ENCODE measurements around the gene SLC35F6.
"Not testable (repeated sequence)": the region's sequence is repeated elsewhere in the genome, so short reads cannot be mapped to it uniquely, and the experiment has no call there.

Gene SLC35F6

DNA sequence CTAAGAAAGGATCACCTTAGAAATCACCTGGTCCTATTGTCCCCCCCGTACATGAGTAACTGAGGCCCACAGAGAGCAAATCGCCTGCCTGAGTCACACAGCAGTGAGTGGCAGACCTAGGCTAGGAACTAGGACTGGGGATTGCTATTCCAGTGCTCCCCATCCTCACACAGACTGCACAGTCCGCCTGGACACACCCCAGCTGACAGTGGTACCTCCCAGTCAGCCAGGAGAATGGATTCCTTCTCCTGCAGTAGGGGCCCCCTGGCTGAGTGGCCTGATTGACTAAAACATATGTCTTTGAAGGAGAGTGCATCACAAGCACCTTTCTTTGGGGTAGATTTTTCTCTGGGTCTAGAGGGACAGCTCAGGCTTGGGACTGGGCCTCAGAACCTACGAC lies 32.4 kb upstream of the SLC35F6 start:
- no peak for DNase-seq

- no peak for DNase-seq
Measured at GRCh38 chr2:26732446-26732845, 31.6 kb upstream of the SLC35F6 start.

DNA sequence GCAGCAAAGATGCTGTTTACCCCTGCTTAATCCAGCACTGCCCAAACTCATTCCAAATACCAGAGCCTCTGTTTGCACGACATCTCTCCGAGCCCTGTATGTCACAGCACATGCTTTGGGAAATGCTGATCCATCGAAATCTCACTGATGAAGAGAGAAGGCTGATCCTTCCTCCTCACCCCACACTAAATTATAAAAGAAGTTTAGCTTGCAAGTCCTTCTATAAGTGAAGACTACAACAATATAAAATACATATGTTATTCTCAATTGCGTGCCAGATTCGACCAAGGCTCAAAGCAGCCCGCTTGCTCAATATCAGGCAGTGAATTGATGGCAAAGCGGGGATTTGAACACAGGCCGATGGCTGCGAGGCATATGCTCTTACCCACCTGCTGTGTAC lies 30.7 kb upstream of the SLC35F6 start:
- no peak for DNase-seq

DNA sequence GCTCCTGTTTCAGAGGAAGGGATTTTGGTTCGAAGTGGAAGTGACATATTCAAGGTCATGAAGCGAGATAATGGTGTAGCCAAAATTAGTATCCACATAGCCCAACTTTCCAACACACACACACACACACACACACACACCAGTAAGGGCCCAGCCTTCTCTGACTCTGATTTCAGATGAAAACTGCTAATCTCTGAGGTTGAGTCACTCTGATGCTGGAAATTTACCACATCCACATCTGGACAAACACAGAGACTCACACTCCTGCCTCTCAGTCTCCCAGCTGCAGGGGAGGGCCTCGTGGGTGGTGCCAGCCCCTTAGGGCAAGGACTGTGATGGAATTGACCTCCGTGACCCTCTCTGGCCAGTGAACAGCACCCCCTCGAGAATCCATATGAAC lies 29.0 kb upstream of the SLC35F6 start:
- DNase-seq, result peak; percentile 80

DNA sequence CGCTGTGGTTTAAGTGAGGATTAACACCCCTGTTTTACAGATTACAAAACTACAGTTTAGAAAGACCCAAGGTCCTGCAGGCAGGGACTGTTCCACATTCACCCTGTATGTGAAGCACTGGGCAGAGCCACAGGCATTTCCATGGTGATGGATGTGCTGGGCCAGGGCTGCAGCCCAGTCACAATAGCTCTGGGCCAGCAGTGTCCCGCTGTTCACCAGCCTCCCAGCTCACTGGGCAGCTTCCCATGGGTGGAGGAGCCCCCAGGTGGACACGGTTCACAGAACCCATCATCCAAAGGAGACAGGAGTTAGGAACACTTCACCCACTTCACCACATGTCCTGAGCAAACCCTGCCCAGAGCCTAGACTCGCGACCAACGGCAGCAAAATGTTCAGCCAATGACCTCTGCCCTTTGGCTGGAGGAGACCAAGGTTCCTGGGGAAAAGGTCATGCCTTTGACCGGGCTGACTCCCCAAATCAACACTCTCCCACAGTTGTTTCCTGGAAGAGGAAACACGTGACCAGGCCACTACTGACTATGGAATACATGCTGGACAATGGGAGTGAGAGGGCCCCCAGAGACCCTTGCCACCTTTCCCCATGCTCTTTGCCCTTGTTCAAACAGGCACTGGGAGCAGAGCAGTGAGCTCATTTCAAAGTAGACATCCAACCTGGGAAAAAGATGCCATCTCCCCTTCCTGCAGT lies 28.0 kb upstream of the SLC35F6 start:
- no peak for DNase-seq

DNA sequence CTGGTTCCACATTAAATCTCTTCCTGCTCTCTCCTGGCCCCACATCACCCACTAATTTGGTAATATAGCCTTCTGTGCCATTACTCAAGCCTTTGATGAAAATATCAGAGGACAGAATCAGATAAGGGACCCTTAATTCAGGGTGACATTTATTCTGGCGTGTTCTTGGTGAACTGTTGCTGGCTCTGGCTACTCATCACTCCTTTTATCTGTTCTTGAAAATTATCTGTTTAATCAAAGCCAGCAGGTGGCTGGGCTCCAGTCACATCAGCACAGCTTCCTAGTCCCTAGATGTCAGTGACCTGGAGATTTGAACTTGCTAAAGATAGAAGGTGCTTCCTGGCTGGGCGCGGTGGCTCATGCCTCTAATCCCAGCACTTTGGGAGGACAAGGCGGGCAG lies 26.9 kb upstream of the SLC35F6 start:
- DNase-seq, result no peak

DNA sequence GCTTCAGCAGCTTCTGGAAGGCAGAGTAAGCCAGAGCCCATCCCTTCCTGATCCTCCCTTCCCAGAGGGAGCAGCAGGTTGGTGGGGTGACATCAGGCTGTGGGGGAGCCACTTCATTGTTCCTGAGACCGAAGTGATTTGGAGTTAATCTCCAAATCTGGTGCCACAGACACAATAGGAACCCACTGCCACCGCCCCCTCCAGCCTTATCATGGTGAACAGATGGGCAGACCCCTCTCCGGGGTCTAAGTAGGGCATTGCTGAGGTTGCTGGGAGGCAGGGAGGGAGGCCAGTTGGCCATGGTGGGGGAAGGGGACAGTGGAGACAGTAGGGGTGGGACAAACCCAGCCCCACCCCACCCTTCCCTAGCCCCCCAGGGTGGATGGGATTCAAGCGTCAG lies 25.6 kb upstream of the SLC35F6 start:
- DNase-seq, result no peak

GRCh38 chr2:26739514-26739913 lies 24.6 kb upstream of the SLC35F6 start:
- DNase-seq, result no peak

DNA sequence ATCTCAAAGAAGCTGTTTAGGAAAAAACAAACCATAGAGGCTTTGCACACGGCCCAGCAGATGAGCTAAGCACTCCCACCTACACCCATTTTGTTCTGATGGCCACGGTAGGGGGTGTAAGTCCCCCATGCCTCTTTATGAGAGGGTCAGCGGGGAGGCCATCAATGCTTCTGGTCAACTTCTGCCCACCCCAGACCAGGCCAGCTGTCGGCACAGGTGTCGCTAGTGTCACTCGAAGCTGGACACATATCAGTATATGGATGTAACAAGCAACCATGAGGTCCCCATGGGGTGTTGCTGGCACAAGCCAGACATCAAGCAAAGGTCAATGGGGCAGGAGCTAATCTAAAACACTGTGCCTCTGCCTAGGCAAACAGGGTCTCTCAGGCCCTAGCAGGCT lies 23.7 kb upstream of the SLC35F6 start:
- no peak for DNase-seq

DNA sequence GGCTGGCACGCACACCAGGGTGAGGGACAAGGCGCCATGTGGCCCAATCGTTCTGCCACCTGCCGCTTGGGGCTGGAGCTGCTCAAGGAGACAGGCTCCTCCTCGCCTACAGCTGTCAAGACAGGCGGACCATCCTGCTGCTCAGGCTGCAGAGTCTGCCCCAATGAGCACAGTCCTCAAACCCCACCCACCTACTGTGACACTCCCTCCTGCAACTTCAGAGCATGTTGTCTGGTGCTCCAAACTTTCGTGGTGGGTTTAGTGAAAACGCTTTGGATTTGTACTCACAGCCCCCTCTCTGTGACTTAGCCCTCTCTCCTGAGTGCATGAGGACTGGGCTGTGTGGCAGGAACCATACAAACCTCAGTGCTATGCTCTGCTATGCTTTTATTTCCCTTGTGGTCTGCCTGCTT lies 23.2 kb upstream of the SLC35F6 start:
- peak; percentile 19 for DNase-seq

GRCh38 chr2:26742048-26742770 lies 21.9 kb upstream of the SLC35F6 start:
- DNase-seq, result no peak

- DNase-seq, result no peak
Measured at GRCh38 chr2:26743852-26744251, 20.2 kb upstream of the SLC35F6 start.

DNA sequence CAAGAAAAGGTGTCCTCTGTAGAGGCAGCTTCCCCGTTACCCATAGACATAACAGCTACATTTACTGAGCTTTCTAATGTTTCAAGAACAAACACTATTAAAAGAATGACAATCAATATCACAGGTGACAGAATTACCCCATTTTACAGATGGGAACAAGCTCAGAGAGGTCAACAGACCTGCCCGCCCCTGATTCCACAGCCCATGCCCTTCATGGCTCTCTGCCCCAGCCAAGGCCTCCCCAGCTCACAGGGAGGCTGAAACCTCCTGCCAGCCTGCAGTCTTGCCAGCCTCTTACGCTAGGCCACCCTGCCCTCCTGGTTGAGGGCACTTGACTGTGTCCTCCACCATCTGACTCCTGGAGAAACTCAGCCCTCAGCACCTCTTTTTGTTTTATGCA lies 19.1 kb upstream of the SLC35F6 start:
- no peak for DNase-seq

- peak; percentile 74 for DNase-seq
Measured at GRCh38 chr2:26745609-26746327, 18.3 kb upstream of the SLC35F6 start.

GRCh38 chr2:26746934-26747333 lies 17.1 kb upstream of the SLC35F6 start:
- no peak for DNase-seq

GRCh38 chr2:26749787-26750420 lies 14.2 kb upstream of the SLC35F6 start:
- DNase-seq, result peak; percentile 65

- not testable (repeated sequence) for DNase-seq
Measured at GRCh38 chr2:26750467-26750866, 13.6 kb upstream of the SLC35F6 start.

GRCh38 chr2:26752656-26753055 lies 11.4 kb upstream of the SLC35F6 start:
- DNase-seq, result peak; percentile 74

- no peak for DNase-seq
Measured at GRCh38 chr2:26754539-26754938, 9.5 kb upstream of the SLC35F6 start.

DNA sequence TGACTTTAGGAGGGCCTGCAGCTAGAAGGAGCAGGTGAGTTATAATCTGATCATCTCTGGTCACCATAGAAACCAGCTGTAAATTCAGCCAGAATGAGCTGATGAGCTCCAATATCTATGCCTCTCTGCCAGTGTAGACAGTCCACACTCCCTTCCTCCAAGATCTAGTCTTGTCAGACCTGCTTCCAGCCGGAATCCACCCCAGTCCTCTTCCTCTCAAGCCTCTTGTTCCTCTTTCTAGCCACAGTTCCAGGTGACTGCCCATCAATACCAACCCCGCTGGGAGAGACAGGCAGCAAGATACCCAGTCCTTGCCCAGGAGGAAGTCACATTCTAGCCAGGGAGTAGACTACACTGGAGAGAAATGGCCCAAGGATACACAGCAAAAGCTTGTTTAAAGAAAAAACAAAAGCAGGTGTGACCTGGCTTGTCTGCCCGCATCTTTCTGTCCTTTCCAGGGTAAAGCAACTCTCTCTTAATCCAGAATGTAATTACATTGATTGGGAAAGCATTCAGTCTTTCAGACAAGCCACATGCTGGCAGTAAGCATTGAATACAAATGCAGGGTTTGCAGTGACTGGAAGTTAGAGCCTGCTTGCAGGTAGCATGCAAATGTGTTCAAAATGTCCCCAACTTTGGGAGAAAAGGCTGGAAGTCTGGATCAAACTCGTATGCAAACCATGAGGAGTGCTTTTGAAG lies 9.0 kb upstream of the SLC35F6 start:
- DNase-seq, result no peak

DNA sequence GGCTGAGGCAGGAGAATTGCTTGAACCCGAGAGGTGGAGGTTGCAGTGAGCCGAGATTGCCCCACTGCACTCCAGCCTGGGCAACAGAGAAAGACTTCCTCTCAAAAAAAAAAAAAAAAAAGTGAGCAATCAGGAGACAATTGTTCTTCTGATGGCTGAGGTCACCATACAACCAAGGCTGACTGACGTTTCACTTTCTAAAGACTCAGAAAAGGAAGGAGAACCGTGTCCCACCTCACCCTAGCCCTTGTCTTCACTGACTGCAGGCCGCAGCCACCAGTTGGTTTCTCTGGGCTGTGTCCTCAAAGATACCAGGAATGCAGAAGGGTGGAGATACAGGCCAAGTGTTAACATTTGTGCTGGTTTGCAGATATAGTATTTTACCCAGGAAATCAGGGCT lies 7.7 kb upstream of the SLC35F6 start:
- DNase-seq, result no peak

GRCh38 chr2:26757873-26758789 lies 6.0 kb upstream of the SLC35F6 start:
- peak; percentile 99 for DNase-seq
